ENCODE results near the gene SECISBP2L.

SECISBP2L gene

GRCh38 chr15:49064884-49065283 lies 18.6 kb upstream of the SECISBP2L start:
- H3K36me3 Mint-ChIP-seq = no peaks in the 10 kb centered on the region
- no peaks in the 10 kb centered on the region for H3K4me1 Mint-ChIP-seq
- no peak overlapping the region for H3K27ac Mint-ChIP-seq
- H3K27me3 Mint-ChIP-seq = peaks cover 18% of the 10 kb centered on the region
- no peak for ATAC-seq
- H3K4me3 Mint-ChIP-seq = no peak overlapping the region
- peaks cover 3% of the 10 kb centered on the region for H3K9me3 Mint-ChIP-seq

GRCh38 chr15:49064281-49064653 lies 18.0 kb upstream of the SECISBP2L start:
- Mint-ChIP-seq H3K4me1 (no peaks in the 10 kb centered on the region), H3K27me3 (peaks cover 12% of the 10 kb centered on the region), H3K9me3 (no peaks in the 10 kb centered on the region), H3K36me3 (no peaks in the 10 kb centered on the region), H3K27ac (no peak overlapping the region), H3K4me3 (no peak overlapping the region)
- ATAC-seq = no peak

- H3K4me3 Mint-ChIP-seq = no peak overlapping the region
- no peaks in the 10 kb centered on the region for H3K36me3 Mint-ChIP-seq
- H3K4me1 Mint-ChIP-seq = no peaks in the 10 kb centered on the region
- H3K27me3 Mint-ChIP-seq = peaks cover 10% of the 10 kb centered on the region
- ATAC-seq = no peak
- no peak overlapping the region for H3K27ac Mint-ChIP-seq
- H3K9me3 Mint-ChIP-seq = no peaks in the 10 kb centered on the region
These were observed 17.4 kb upstream of the SECISBP2L start for GRCh38 chr15:49063402-49064280.

GRCh38 chr15:49062900-49063299 lies 16.7 kb upstream of the SECISBP2L start:
- ATAC-seq = no peak
- Mint-ChIP-seq H3K27ac (no peak overlapping the region), H3K4me3 (no peak overlapping the region)

GRCh38 chr15:49060710-49061495 lies 14.7 kb upstream of the SECISBP2L start:
- H3K27me3 Mint-ChIP-seq = no peaks in the 10 kb centered on the region
- H3K9me3 Mint-ChIP-seq = no peaks in the 10 kb centered on the region
- no peak overlapping the region for H3K4me3 Mint-ChIP-seq
- H3K27ac Mint-ChIP-seq = no peak overlapping the region
- no peak for ATAC-seq
- H3K36me3 Mint-ChIP-seq = no peaks in the 10 kb centered on the region
- no peaks in the 10 kb centered on the region for H3K4me1 Mint-ChIP-seq

More at GRCh38 chr15:49062900-49063299, 16.7 kb upstream of the SECISBP2L start:
- peaks cover 5% of the 10 kb centered on the region for H3K27me3 Mint-ChIP-seq
- no peaks in the 10 kb centered on the region for H3K36me3 Mint-ChIP-seq
- no peaks in the 10 kb centered on the region for H3K4me1 Mint-ChIP-seq
- no peaks in the 10 kb centered on the region for H3K9me3 Mint-ChIP-seq

- no peaks in the 10 kb centered on the region for H3K36me3 Mint-ChIP-seq
- H3K27ac Mint-ChIP-seq = no peak overlapping the region
- no peaks in the 10 kb centered on the region for H3K9me3 Mint-ChIP-seq
- no peak for ATAC-seq
- H3K4me1 Mint-ChIP-seq = no peaks in the 10 kb centered on the region
- no peak overlapping the region for H3K4me3 Mint-ChIP-seq
- no peaks in the 10 kb centered on the region for H3K27me3 Mint-ChIP-seq
These were observed 13.2 kb upstream of the SECISBP2L start for GRCh38 chr15:49059491-49059890.

- Mint-ChIP-seq H3K27me3 (no peaks in the 10 kb centered on the region), H3K36me3 (no peaks in the 10 kb centered on the region), H3K4me1 (no peaks in the 10 kb centered on the region), H3K4me3 (no peak overlapping the region), H3K9me3 (no peaks in the 10 kb centered on the region), H3K27ac (no peak overlapping the region)
- no peak for ATAC-seq
These were observed 12.3 kb upstream of the SECISBP2L start for GRCh38 chr15:49058559-49058958.

GRCh38 chr15:49055630-49056029 lies 9.4 kb upstream of the SECISBP2L start:
- peaks cover 7% of the 10 kb centered on the region for H3K9me3 Mint-ChIP-seq
- H3K27ac Mint-ChIP-seq = no peak overlapping the region
- H3K4me1 Mint-ChIP-seq = no peaks in the 10 kb centered on the region
- no peak for ATAC-seq
- no peaks in the 10 kb centered on the region for H3K27me3 Mint-ChIP-seq
- no peaks in the 10 kb centered on the region for H3K36me3 Mint-ChIP-seq
- H3K4me3 Mint-ChIP-seq = no peak overlapping the region

GRCh38 chr15:49052662-49053061 lies 6.4 kb upstream of the SECISBP2L start:
- no peak for ATAC-seq
- Mint-ChIP-seq H3K36me3 (no peaks in the 10 kb centered on the region), H3K4me1 (no peaks in the 10 kb centered on the region), H3K4me3 (no peak overlapping the region), H3K27ac (no peak overlapping the region), H3K9me3 (peaks cover 7% of the 10 kb centered on the region), H3K27me3 (no peaks in the 10 kb centered on the region)

- peaks cover 23% of the 10 kb centered on the region for H3K4me1 Mint-ChIP-seq
These were observed 1.2 kb upstream of the SECISBP2L start for GRCh38 chr15:49047456-49047855.

GRCh38 chr15:49045751-49046219 lies 461 bp downstream of the SECISBP2L start:
- Mint-ChIP-seq H3K9me3 (no peaks in the 10 kb centered on the region), H3K4me3 (peak overlapping the region; percentile 99), H3K4me1 (peaks cover 35% of the 10 kb centered on the region), H3K27ac (peak overlapping the region; percentile 95), H3K27me3 (no peaks in the 10 kb centered on the region), H3K36me3 (no peaks in the 10 kb centered on the region)
- ATAC-seq = peak; percentile 70

More at GRCh38 chr15:49047456-49047855, 1.2 kb upstream of the SECISBP2L start:
- H3K27me3 Mint-ChIP-seq = no peaks in the 10 kb centered on the region
- H3K27ac Mint-ChIP-seq = peak overlapping the region; percentile 95
- H3K36me3 Mint-ChIP-seq = no peaks in the 10 kb centered on the region
- H3K4me3 Mint-ChIP-seq = no peak overlapping the region
- no peak for ATAC-seq
- peaks cover 7% of the 10 kb centered on the region for H3K9me3 Mint-ChIP-seq

- no peak for ATAC-seq
- Mint-ChIP-seq H3K4me1 (peaks cover 38% of the 10 kb centered on the region), H3K36me3 (no peaks in the 10 kb centered on the region), H3K27ac (peak overlapping the region; percentile 95), H3K9me3 (no peaks in the 10 kb centered on the region), H3K4me3 (peak overlapping the region; percentile 99), H3K27me3 (no peaks in the 10 kb centered on the region)
These were observed 1.3 kb downstream of the SECISBP2L start for GRCh38 chr15:49044766-49045606.

- no peak for ATAC-seq
- H3K9me3 Mint-ChIP-seq = no peaks in the 10 kb centered on the region
- H3K36me3 Mint-ChIP-seq = no peaks in the 10 kb centered on the region
- peak overlapping the region; percentile 34 for H3K4me3 Mint-ChIP-seq
- H3K4me1 Mint-ChIP-seq = peaks cover 43% of the 10 kb centered on the region
- no peak overlapping the region for H3K27ac Mint-ChIP-seq
- H3K27me3 Mint-ChIP-seq = no peaks in the 10 kb centered on the region
These were observed 2.2 kb downstream of the SECISBP2L start for GRCh38 chr15:49044002-49044401.

GRCh38 chr15:49042165-49042564 lies 4.1 kb downstream of the SECISBP2L start:
- ATAC-seq = no peak
- no peak overlapping the region for H3K27ac Mint-ChIP-seq
- no peaks in the 10 kb centered on the region for H3K36me3 Mint-ChIP-seq
- peaks cover 51% of the 10 kb centered on the region for H3K4me1 Mint-ChIP-seq
- H3K4me3 Mint-ChIP-seq = no peak overlapping the region
- H3K9me3 Mint-ChIP-seq = no peaks in the 10 kb centered on the region
- no peaks in the 10 kb centered on the region for H3K27me3 Mint-ChIP-seq

- Mint-ChIP-seq H3K27ac (no peak overlapping the region), H3K36me3 (no peaks in the 10 kb centered on the region), H3K4me1 (peaks cover 44% of the 10 kb centered on the region), H3K9me3 (no peaks in the 10 kb centered on the region), H3K27me3 (no peaks in the 10 kb centered on the region), H3K4me3 (no peak overlapping the region)
- ATAC-seq = no peak
These were observed 4.8 kb downstream of the SECISBP2L start for GRCh38 chr15:49041426-49041825.
